ENCODE measurements around the gene KCTD1.

KCTD1 gene

GRCh38 chr18:26455639-26456038 is 92.7 kb downstream of the KCTD1 start:
- no peak overlapping the region for H3K4me3 ChIP-seq (ENCODE audit: insufficient read length, low read depth)
- H3K36me3 ChIP-seq (ENCODE audit: insufficient read depth, insufficient read length, low read length) = peaks cover 12% of the 10 kb centered on the region
- no peak for DNase-seq (ENCODE audit: low read depth, low spot score)
- no peaks in the 10 kb centered on the region for H3K9me3 ChIP-seq (ENCODE audit: insufficient read depth, low read length)
- H3K9ac ChIP-seq (ENCODE audit: insufficient read length, low read depth) = no peak overlapping the region
- no peaks in the 10 kb centered on the region for H3K4me1 ChIP-seq (ENCODE audit: insufficient read depth, insufficient read length)
- no peaks in the 10 kb centered on the region for H3K27me3 ChIP-seq (ENCODE audit: insufficient read depth, insufficient read length)
- no peak for TF ChIP-seq YY1 (IDR thresholded peaks at IDR 0.05; ENCODE audit: insufficient read depth, insufficient read length)
- TF ChIP-seq SUZ12 (IDR thresholded peaks at IDR 0.05; ENCODE audit: extremely low read depth, insufficient read depth, insufficient read length) = no peak
- no peak for TF ChIP-seq ZNF274 (IDR thresholded peaks at IDR 0.05; ENCODE audit: low read depth, low read length)

- Histone ChIP-seq H3K36me3 (ENCODE audit: insufficient read depth, insufficient read length, low read length) (peaks cover 12% of the 10 kb centered on the region), H3K4me1 (ENCODE audit: insufficient read depth, insufficient read length) (no peaks in the 10 kb centered on the region), H3K27me3 (ENCODE audit: insufficient read depth, insufficient read length) (no peaks in the 10 kb centered on the region), H3K9ac (ENCODE audit: insufficient read length, low read depth) (no peak overlapping the region), H3K9me3 (ENCODE audit: insufficient read depth, low read length) (no peaks in the 10 kb centered on the region), H3K4me3 (ENCODE audit: insufficient read length, low read depth) (no peak overlapping the region)
- DNase-seq (ENCODE audit: low read depth, low spot score) = no peak
- TF ChIP-seq ZNF274 (IDR thresholded peaks at IDR 0.05; ENCODE audit: low read depth, low read length) (no peak), SUZ12 (IDR thresholded peaks at IDR 0.05; ENCODE audit: extremely low read depth, insufficient read depth, insufficient read length) (no peak), YY1 (IDR thresholded peaks at IDR 0.05; ENCODE audit: insufficient read depth, insufficient read length) (no peak)
Observed at GRCh38 chr18:26454616-26455015, 93.7 kb downstream of the KCTD1 start.

GRCh38 chr18:26454192-26454591 is 94.2 kb downstream of the KCTD1 start:
- Histone ChIP-seq H3K4me3 (ENCODE audit: insufficient read length, low read depth) (no peak overlapping the region), H3K36me3 (ENCODE audit: insufficient read depth, insufficient read length, low read length) (peaks cover 8% of the 10 kb centered on the region), H3K9me3 (ENCODE audit: insufficient read depth, low read length) (no peaks in the 10 kb centered on the region), H3K4me1 (ENCODE audit: insufficient read depth, insufficient read length) (no peaks in the 10 kb centered on the region), H3K27me3 (ENCODE audit: insufficient read depth, insufficient read length) (no peaks in the 10 kb centered on the region), H3K9ac (ENCODE audit: insufficient read length, low read depth) (no peak overlapping the region)
- no peak for DNase-seq (ENCODE audit: low read depth, low spot score)
- no peak for TF ChIP-seq ZNF274 (IDR thresholded peaks at IDR 0.05; ENCODE audit: low read depth, low read length)
- TF ChIP-seq YY1 (IDR thresholded peaks at IDR 0.05; ENCODE audit: insufficient read depth, insufficient read length) = no peak
- TF ChIP-seq SUZ12 (IDR thresholded peaks at IDR 0.05; ENCODE audit: extremely low read depth, insufficient read depth, insufficient read length) = no peak

- Histone ChIP-seq H3K27me3 (ENCODE audit: insufficient read depth, insufficient read length) (no peaks in the 10 kb centered on the region), H3K4me3 (ENCODE audit: insufficient read length, low read depth) (no peak overlapping the region), H3K9ac (ENCODE audit: insufficient read length, low read depth) (no peak overlapping the region), H3K9me3 (ENCODE audit: insufficient read depth, low read length) (no peaks in the 10 kb centered on the region), H3K4me1 (ENCODE audit: insufficient read depth, insufficient read length) (no peaks in the 10 kb centered on the region), H3K36me3 (ENCODE audit: insufficient read depth, insufficient read length, low read length) (peaks cover 6% of the 10 kb centered on the region)
- DNase-seq (ENCODE audit: low read depth, low spot score) = no peak
- no peak for TF ChIP-seq ZNF274 (IDR thresholded peaks at IDR 0.05; ENCODE audit: low read depth, low read length)
- no peak for TF ChIP-seq SUZ12 (IDR thresholded peaks at IDR 0.05; ENCODE audit: extremely low read depth, insufficient read depth, insufficient read length)
- no peak for TF ChIP-seq YY1 (IDR thresholded peaks at IDR 0.05; ENCODE audit: insufficient read depth, insufficient read length)
Observed at GRCh38 chr18:26453386-26453901, 94.9 kb downstream of the KCTD1 start.

- no peaks in the 10 kb centered on the region for H3K4me1 ChIP-seq (ENCODE audit: insufficient read depth, insufficient read length)
- DNase-seq (ENCODE audit: low read depth, low spot score) = no peak
- no peak for TF ChIP-seq SUZ12 (IDR thresholded peaks at IDR 0.05; ENCODE audit: extremely low read depth, insufficient read depth, insufficient read length)
- TF ChIP-seq YY1 (IDR thresholded peaks at IDR 0.05; ENCODE audit: insufficient read depth, insufficient read length) = no peak
- H3K9ac ChIP-seq (ENCODE audit: insufficient read length, low read depth) = no peak overlapping the region
- H3K4me3 ChIP-seq (ENCODE audit: insufficient read length, low read depth) = no peak overlapping the region
- peaks cover 6% of the 10 kb centered on the region for H3K36me3 ChIP-seq (ENCODE audit: insufficient read depth, insufficient read length, low read length)
- no peaks in the 10 kb centered on the region for H3K9me3 ChIP-seq (ENCODE audit: insufficient read depth, low read length)
- no peaks in the 10 kb centered on the region for H3K27me3 ChIP-seq (ENCODE audit: insufficient read depth, insufficient read length)
Observed at GRCh38 chr18:26450989-26451682, 97.2 kb downstream of the KCTD1 start.

- no peak overlapping the region for H3K9ac ChIP-seq (ENCODE audit: insufficient read length, low read depth)
- no peak overlapping the region for H3K4me3 ChIP-seq (ENCODE audit: insufficient read length, low read depth)
- TF ChIP-seq YY1 (IDR thresholded peaks at IDR 0.05; ENCODE audit: insufficient read depth, insufficient read length) (no peak), ZNF274 (IDR thresholded peaks at IDR 0.05; ENCODE audit: low read depth, low read length) (no peak), SUZ12 (IDR thresholded peaks at IDR 0.05; ENCODE audit: extremely low read depth, insufficient read depth, insufficient read length) (no peak)
- no peak for DNase-seq (ENCODE audit: low read depth, low spot score)
- no peaks in the 10 kb centered on the region for H3K4me1 ChIP-seq (ENCODE audit: insufficient read depth, insufficient read length)
- no peaks in the 10 kb centered on the region for H3K36me3 ChIP-seq (ENCODE audit: insufficient read depth, insufficient read length, low read length)
- no peaks in the 10 kb centered on the region for H3K9me3 ChIP-seq (ENCODE audit: insufficient read depth, low read length)
- no peaks in the 10 kb centered on the region for H3K27me3 ChIP-seq (ENCODE audit: insufficient read depth, insufficient read length)
Observed at GRCh38 chr18:26448714-26449159, 99.6 kb downstream of the KCTD1 start.

- no peaks in the 10 kb centered on the region for H3K9me3 ChIP-seq (ENCODE audit: insufficient read depth, low read length)
- no peak overlapping the region for H3K4me3 ChIP-seq (ENCODE audit: insufficient read length, low read depth)
- TF ChIP-seq ZNF274 (IDR thresholded peaks at IDR 0.05; ENCODE audit: low read depth, low read length) (no peak), YY1 (IDR thresholded peaks at IDR 0.05; ENCODE audit: insufficient read depth, insufficient read length) (no peak), SUZ12 (IDR thresholded peaks at IDR 0.05; ENCODE audit: extremely low read depth, insufficient read depth, insufficient read length) (no peak)
Observed at GRCh38 chr18:26443853-26444252, 104.5 kb downstream of the KCTD1 start.

More at GRCh38 chr18:26443853-26444252, 104.5 kb downstream of the KCTD1 start:
- no peaks in the 10 kb centered on the region for H3K4me1 ChIP-seq (ENCODE audit: insufficient read depth, insufficient read length)
- no peak for DNase-seq (ENCODE audit: low read depth, low spot score)
- no peaks in the 10 kb centered on the region for H3K36me3 ChIP-seq (ENCODE audit: insufficient read depth, insufficient read length, low read length)
- H3K9ac ChIP-seq (ENCODE audit: insufficient read length, low read depth) = no peak overlapping the region
- H3K27me3 ChIP-seq (ENCODE audit: insufficient read depth, insufficient read length) = no peaks in the 10 kb centered on the region
